H9 (cell line): Measurements from ENCODE around the gene SERPING1. TPM values are rescaled to one million over a fixed set of nuclear protein-coding genes. Genes with fewer than 3 reads are reported as not detected.

Source experiments
- DNase-seq: peaks from one replicate; pipeline ENCODE4 v3.0.0-alpha.2; 2017
- H2AFZ ChIP-seq: one replicate; pipeline ENCODE4 v1.6.1; 2013; ENCODE audit warnings: mild to moderate bottlenecking, low read length, control low read depth, moderate library complexity
- H2AK5ac ChIP-seq: 2 replicates; pipeline ENCODE4 v1.6.1; 2013; ENCODE audit warnings: low read length, control low read depth, mixed read lengths; ENCODE audit not compliant: insufficient read length
- H2BK120ac ChIP-seq: one replicate; pipeline ENCODE4 v1.6.1; 2013; ENCODE audit warnings: low read depth, mild to moderate bottlenecking, low read length, control low read depth, inconsistent platforms; ENCODE audit not compliant: poor library complexity, severe bottlenecking
- H2BK12ac ChIP-seq: 2 replicates; pipeline ENCODE4 v1.6.1; 2013; ENCODE audit warnings: low read length, control low read depth, mixed read lengths, low read depth; ENCODE audit not compliant: insufficient read length
- H2BK15ac ChIP-seq: 2 replicates; pipeline ENCODE4 v1.6.1; 2013; ENCODE audit warnings: low read depth, low read length, control low read depth
- H2BK20ac ChIP-seq: one replicate; pipeline ENCODE4 v1.6.1; 2013; ENCODE audit warnings: low read depth, mild to moderate bottlenecking, low read length, control low read depth, inconsistent platforms; ENCODE audit not compliant: poor library complexity, severe bottlenecking
- H2BK5ac ChIP-seq: 2 replicates; pipeline ENCODE4 v1.6.1; 2013; ENCODE audit warnings: low read length, control low read depth, mixed read lengths; ENCODE audit not compliant: insufficient read length
- H3K14ac ChIP-seq: 2 replicates; pipeline ENCODE4 v1.6.1; 2013; ENCODE audit warnings: low read length, control low read depth; ENCODE audit not compliant: insufficient read depth
- H3K18ac ChIP-seq: 2 replicates; pipeline ENCODE4 v1.6.1; 2013; ENCODE audit warnings: low read depth, mild to moderate bottlenecking, mixed read lengths, low read length, control low read depth; ENCODE audit not compliant: insufficient read length
- H3K23ac ChIP-seq: 2 replicates; pipeline ENCODE4 v1.6.1; 2013; ENCODE audit warnings: low read length, control low read depth, mixed read lengths, low read depth; ENCODE audit not compliant: insufficient read length
- H3K23me2 ChIP-seq: 2 replicates; pipeline ENCODE4 v1.6.1; 2013; ENCODE audit warnings: low read depth, mild to moderate bottlenecking, mixed read lengths, low read length, control low read depth; ENCODE audit not compliant: insufficient read length, poor library complexity, severe bottlenecking
- H3K27ac ChIP-seq: 2 replicates; pipeline ENCODE4 v1.5.1; 2013; ENCODE audit warnings: low read length, control low read depth, mixed read lengths, low read depth; ENCODE audit not compliant: insufficient read length
- H3K27me3 ChIP-seq: 2 replicates; pipeline ENCODE4 v1.6.1; 2013; ENCODE audit warnings: low read length, control low read depth, inconsistent platforms; ENCODE audit not compliant: insufficient read depth
- H3K4ac ChIP-seq: 2 replicates; pipeline ENCODE4 v1.6.1; 2013; ENCODE audit warnings: low read depth, mild to moderate bottlenecking, control low read depth, inconsistent platforms, low read length, moderate library complexity
- H3K4me1 ChIP-seq: 2 replicates; pipeline ENCODE4 v1.6.1; 2013; ENCODE audit warnings: low read length, control low read depth, inconsistent platforms; ENCODE audit not compliant: insufficient read depth
- H3K4me2 ChIP-seq: 2 replicates; pipeline ENCODE4 v1.6.1; 2013; ENCODE audit warnings: low read length, control low read depth, mixed read lengths; ENCODE audit not compliant: insufficient read length, insufficient read depth
- H3K56ac ChIP-seq: 2 replicates; pipeline ENCODE4 v1.6.1; 2013; ENCODE audit warnings: low read depth, mild to moderate bottlenecking, mixed read lengths, low read length, control low read depth; ENCODE audit not compliant: insufficient read length
- H3K79me1 ChIP-seq: 2 replicates; pipeline ENCODE4 v1.6.1; 2013; ENCODE audit warnings: low read depth, mild to moderate bottlenecking, moderate library complexity, low read length, control low read depth, inconsistent platforms; ENCODE audit not compliant: insufficient read depth, poor library complexity, severe bottlenecking
- H3K79me2 ChIP-seq: 2 replicates; pipeline ENCODE4 v1.6.1; 2013; ENCODE audit warnings: low read length, control low read depth, inconsistent platforms; ENCODE audit not compliant: insufficient read depth
- H3K9ac ChIP-seq: 2 replicates; pipeline ENCODE4 v1.6.1; 2013; ENCODE audit warnings: low read length, control low read depth, mixed read lengths; ENCODE audit not compliant: insufficient read length; ENCODE audit errors: extremely low read depth
- H3K9me3 ChIP-seq: one replicate; pipeline ENCODE4 v1.6.1; 2013; ENCODE audit warnings: low read depth, low read length, inconsistent platforms; ENCODE audit not compliant: control insufficient read depth
- H3T11ph ChIP-seq: one replicate; pipeline ENCODE4 v1.6.1; 2013; ENCODE audit warnings: mild to moderate bottlenecking, low read length, control low read depth, inconsistent platforms
- H4K20me1 ChIP-seq: one replicate; pipeline ENCODE4 v1.6.1; 2013; ENCODE audit not compliant: control insufficient read depth, insufficient read length, insufficient read depth
- H4K5ac ChIP-seq: 2 replicates; pipeline ENCODE4 v1.6.1; 2013; ENCODE audit warnings: low read depth, mild to moderate bottlenecking, mixed read lengths, low read length, control low read depth; ENCODE audit not compliant: insufficient read length
- H4K8ac ChIP-seq: replicated peaks from 2 replicates; pipeline ENCODE4 v1.6.1; 2013; ENCODE audit warnings: low read length, control low read depth, mixed read lengths, low read depth; ENCODE audit not compliant: insufficient read length
- H4K91ac ChIP-seq: 2 replicates; pipeline ENCODE4 v1.6.1; 2013; ENCODE audit warnings: low read depth, mild to moderate bottlenecking, moderate library complexity, mixed read lengths, low read length, control low read depth; ENCODE audit not compliant: insufficient read length
- H3K27ac Mint-ChIP-seq, 3 experiments: 2 replicates in 2 of 3; 3 replicates in 1 of 3; pipeline ENCODE4 v1.8.0; 2020 to 2021; ENCODE audit warnings: mixed read lengths in 3 of 3, mild to moderate bottlenecking in 1 of 3, moderate library complexity in 1 of 3
- H3K27me3 Mint-ChIP-seq: 2 replicates; pipeline ENCODE4 v1.8.0; 2021; ENCODE audit warnings: low read depth, mild to moderate bottlenecking, moderate library complexity, mixed read lengths
- H3K36me3 Mint-ChIP-seq, 3 experiments: 2 replicates in 2 of 3; 3 replicates in 1 of 3; pipeline ENCODE4 v1.8.0; 2020 to 2021; ENCODE audit warnings: low read depth in 3 of 3, mixed read lengths in 3 of 3; ENCODE audit not compliant: insufficient read depth in 1 of 3
- H3K4me1 Mint-ChIP-seq, 2 experiments: 2 replicates each; pipeline ENCODE4 v1.8.0; 2020; ENCODE audit warnings: mixed read lengths in 2 of 2
- H3K4me3 Mint-ChIP-seq, 2 experiments: 2 replicates in 1 of 2; 3 replicates in 1 of 2; pipeline ENCODE4 v1.8.0; 2020 to 2021; ENCODE audit warnings: mild to moderate bottlenecking in 2 of 2, mixed read lengths in 2 of 2, moderate library complexity in 1 of 2
- H3K9me3 Mint-ChIP-seq, 2 experiments: 2 replicates in 1 of 2; 3 replicates in 1 of 2; pipeline ENCODE4 v1.8.0; 2020; ENCODE audit warnings: mild to moderate bottlenecking in 2 of 2, mixed read lengths in 2 of 2, moderate library complexity in 1 of 2
- WGBS: extraction: QIAGEN DNeasy Blood & Tissue Kit; methylation state at CpG from one replicate; pipeline ENCODE4 v1.1.7; 2013; ENCODE audit warnings: missing lambda C conversion rate, low lambda C conversion rate, mixed read lengths; ENCODE audit not compliant: insufficient read length; ENCODE audit errors: extremely low coverage; 5-methylcytosine and 5-hydroxymethylcytosine counted together
- total RNA-seq: library from RNA; stranded (reverse); gene quantifications from 2 replicates; pipeline ENCODE4 v1.2.1, GENCODE V29; 2021
- TF ChIP-seq, protein P1 (sequence below): fragments of 200-600 bp; sonication (generic); conservative IDR thresholded peaks from 3 replicates; pipeline ENCODE4 v1.8.0; 2021; ENCODE audit warnings: antibody characterized with exemption, mild to moderate bottlenecking

Gene SERPING1
- total RNA-seq, 1 experiment from 2014 or later, result 35.2 TPM

DNA sequence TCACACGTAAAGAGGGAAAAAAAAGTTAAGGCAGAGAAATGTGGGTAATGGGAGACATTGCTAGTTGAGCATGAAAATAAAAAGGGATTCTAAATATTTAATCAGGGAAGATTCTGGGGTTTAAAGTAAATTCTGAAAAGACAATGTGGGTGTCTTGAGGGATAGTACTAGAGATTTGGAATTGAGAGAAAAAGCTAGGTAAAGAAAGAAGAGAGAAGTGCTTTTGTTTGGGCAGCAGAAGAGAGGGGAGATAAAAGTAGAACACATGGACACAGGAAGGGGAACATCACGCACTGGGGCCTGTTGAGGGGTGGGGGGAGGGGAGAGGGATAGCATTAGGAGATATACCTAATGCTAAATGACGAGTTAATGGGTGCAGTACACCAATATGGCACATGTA is 55.7 kb downstream of the SERPING1 start:
- Mint-ChIP-seq H3K9me3 (no peaks in the 10 kb centered on the region; a peak in 1 of 5 replicates), H3K36me3 (peaks cover 0 to 6% (median 0%) of the 10 kb centered on the region in 3 experiments; a peak in 2 of 7 replicates), H3K27me3 (peaks cover 52% of the 10 kb centered on the region), H3K4me1 (peaks cover 39 to 63% of the 10 kb centered on the region in 2 experiments), H3K27ac (peak overlapping the region in 1 of 3 experiments; percentile 17; a peak in 1 of 7 replicates), H3K4me3 (peak overlapping the region in 1 of 2 experiments; percentile 17; a peak in 2 of 5 replicates)
- Histone ChIP-seq H3K27me3 (no peaks in the 10 kb centered on the region; the same call in 1 of the 2 replicates), H3T11ph (no peak overlapping the region), H2BK15ac (no peak overlapping the region), H3K18ac (no peak overlapping the region), H3K27ac (no peak overlapping the region), H4K20me1 (no peaks in the 10 kb centered on the region), H3K4me1 (peaks cover 5% of the 10 kb centered on the region; the same call in 1 of the 2 replicates), H2BK120ac (no peak overlapping the region), H4K8ac (no peak overlapping the region), H4K91ac (no peak overlapping the region), H3K23ac (no peak overlapping the region), H2BK12ac (no peak overlapping the region), H3K14ac (no peak overlapping the region), H2AFZ (no peak overlapping the region), H3K56ac (no peak overlapping the region), H3K79me2 (peaks cover 4% of the 10 kb centered on the region; the same call in 1 of the 2 replicates), H3K4ac (no peak overlapping the region), H2BK5ac (no peak overlapping the region), H3K79me1 (no peaks in the 10 kb centered on the region), H2BK20ac (no peak overlapping the region), H3K23me2 (peaks cover 21% of the 10 kb centered on the region), H3K4me2 (no peak overlapping the region), H3K9ac (no peak overlapping the region), H4K5ac (no peak overlapping the region), H2AK5ac (no peak overlapping the region), H3K9me3 (no peaks in the 10 kb centered on the region)
- no CpG with 5 or more reads among the region's 3 CpGs for WGBS
- DNase-seq, result no peak
- TF ChIP-seq, protein P1, sequence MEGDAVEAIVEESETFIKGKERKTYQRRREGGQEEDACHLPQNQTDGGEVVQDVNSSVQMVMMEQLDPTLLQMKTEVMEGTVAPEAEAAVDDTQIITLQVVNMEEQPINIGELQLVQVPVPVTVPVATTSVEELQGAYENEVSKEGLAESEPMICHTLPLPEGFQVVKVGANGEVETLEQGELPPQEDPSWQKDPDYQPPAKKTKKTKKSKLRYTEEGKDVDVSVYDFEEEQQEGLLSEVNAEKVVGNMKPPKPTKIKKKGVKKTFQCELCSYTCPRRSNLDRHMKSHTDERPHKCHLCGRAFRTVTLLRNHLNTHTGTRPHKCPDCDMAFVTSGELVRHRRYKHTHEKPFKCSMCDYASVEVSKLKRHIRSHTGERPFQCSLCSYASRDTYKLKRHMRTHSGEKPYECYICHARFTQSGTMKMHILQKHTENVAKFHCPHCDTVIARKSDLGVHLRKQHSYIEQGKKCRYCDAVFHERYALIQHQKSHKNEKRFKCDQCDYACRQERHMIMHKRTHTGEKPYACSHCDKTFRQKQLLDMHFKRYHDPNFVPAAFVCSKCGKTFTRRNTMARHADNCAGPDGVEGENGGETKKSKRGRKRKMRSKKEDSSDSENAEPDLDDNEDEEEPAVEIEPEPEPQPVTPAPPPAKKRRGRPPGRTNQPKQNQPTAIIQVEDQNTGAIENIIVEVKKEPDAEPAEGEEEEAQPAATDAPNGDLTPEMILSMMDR, result no peak
